Measurements from ENCODE around the gene OPN1SW. TPM values are rescaled to one million over a fixed set of nuclear protein-coding genes. Genes with fewer than 3 reads are reported as not detected.

OPN1SW gene
- total RNA-seq, 1 donor from 2014 or later = not detected

DNA sequence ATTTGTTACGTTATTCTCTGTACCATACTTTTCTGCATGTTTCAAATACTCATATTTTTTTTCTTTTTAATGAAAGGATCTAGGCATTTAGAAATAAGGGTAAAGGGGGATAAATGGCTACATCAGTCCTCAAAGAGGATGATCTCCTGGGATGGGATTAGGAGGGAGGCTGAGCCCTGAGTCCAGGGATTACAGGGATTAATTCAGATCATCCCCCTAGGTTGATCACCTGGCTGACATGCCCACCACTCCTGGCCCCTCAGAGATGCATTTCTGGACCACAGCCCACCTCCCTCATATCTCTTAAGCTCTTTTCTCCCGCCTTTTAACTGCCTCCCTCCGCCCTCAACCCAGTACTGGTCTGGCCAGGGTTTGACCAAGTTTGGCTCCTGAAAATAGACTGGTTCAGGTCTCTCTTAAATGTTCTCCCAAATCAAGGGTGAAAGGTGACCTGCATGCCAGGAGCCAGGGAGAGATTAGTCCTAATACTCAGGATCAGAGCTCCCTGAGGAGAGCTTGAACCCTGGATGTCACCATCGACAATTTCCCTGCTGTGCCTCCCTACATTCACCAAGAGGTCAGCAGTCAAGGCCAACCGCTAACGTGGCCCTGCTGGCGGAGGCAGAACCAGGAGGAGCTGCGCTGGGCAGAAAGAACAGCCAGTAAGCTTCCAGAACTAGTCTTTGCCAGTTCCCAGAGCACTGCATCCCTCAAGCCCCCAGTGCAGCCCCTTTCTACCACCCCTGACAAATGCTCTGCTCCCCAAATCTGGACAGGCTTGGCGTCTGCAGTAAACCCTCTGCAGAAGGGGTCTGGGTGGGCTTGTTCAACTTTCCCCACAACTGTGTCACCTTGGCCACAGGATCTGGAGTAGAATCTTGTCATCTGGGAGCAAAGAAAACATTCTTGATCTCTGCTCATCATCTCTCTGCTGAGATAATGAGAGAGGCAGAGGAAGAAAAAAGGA is 13.1 kb upstream of the OPN1SW start:
- Histone ChIP-seq H3K4me3 (no peak overlapping the region), H3K4me1 (peaks cover 7 to 14% of the 10 kb centered on the region in 2 donors), H3K27ac (no peak overlapping the region), H3K36me3 (no peaks in the 10 kb centered on the region), H3K9me3 (no peaks in the 10 kb centered on the region), H3K27me3 (no peaks in the 10 kb centered on the region)
- no peak for DNase-seq (ENCODE audit: low spot score in 2 of 2)
- TF ChIP-seq, protein P1, sequence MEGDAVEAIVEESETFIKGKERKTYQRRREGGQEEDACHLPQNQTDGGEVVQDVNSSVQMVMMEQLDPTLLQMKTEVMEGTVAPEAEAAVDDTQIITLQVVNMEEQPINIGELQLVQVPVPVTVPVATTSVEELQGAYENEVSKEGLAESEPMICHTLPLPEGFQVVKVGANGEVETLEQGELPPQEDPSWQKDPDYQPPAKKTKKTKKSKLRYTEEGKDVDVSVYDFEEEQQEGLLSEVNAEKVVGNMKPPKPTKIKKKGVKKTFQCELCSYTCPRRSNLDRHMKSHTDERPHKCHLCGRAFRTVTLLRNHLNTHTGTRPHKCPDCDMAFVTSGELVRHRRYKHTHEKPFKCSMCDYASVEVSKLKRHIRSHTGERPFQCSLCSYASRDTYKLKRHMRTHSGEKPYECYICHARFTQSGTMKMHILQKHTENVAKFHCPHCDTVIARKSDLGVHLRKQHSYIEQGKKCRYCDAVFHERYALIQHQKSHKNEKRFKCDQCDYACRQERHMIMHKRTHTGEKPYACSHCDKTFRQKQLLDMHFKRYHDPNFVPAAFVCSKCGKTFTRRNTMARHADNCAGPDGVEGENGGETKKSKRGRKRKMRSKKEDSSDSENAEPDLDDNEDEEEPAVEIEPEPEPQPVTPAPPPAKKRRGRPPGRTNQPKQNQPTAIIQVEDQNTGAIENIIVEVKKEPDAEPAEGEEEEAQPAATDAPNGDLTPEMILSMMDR (IDR thresholded peaks at IDR 0.05) = no peak
- intact Hi-C loops (cut with DNase I) = no loop called here

DNA sequence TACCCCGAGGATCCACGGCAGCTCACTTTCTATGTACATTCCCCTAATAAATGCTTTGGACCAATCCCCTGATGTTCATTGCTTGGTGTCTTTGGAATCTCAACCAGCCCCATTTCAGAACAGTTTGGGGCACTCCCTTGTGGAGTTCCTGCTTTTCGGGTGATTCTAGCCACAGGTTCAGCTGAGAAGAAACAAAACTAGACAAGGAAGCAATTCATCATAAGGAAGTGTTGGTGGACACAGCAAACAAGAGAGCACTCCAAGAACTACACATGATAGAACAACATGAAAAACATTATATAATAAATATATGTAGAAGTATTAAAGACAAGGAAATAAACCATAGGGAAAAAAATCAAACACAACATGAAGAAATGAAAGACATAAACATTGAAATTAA is 10.1 kb upstream of the OPN1SW start:
- Histone ChIP-seq H3K4me3 (no peak overlapping the region), H3K4me1 (peaks cover 3 to 16% of the 10 kb centered on the region in 2 donors), H3K36me3 (no peaks in the 10 kb centered on the region), H3K27ac (no peak overlapping the region), H3K9me3 (no peaks in the 10 kb centered on the region), H3K27me3 (no peaks in the 10 kb centered on the region)
- intact Hi-C loops (cut with DNase I) = no loop called here
- TF ChIP-seq, protein P1 (IDR thresholded peaks at IDR 0.05) = no peak
- no peak for DNase-seq (ENCODE audit: low spot score in 2 of 2)

DNA sequence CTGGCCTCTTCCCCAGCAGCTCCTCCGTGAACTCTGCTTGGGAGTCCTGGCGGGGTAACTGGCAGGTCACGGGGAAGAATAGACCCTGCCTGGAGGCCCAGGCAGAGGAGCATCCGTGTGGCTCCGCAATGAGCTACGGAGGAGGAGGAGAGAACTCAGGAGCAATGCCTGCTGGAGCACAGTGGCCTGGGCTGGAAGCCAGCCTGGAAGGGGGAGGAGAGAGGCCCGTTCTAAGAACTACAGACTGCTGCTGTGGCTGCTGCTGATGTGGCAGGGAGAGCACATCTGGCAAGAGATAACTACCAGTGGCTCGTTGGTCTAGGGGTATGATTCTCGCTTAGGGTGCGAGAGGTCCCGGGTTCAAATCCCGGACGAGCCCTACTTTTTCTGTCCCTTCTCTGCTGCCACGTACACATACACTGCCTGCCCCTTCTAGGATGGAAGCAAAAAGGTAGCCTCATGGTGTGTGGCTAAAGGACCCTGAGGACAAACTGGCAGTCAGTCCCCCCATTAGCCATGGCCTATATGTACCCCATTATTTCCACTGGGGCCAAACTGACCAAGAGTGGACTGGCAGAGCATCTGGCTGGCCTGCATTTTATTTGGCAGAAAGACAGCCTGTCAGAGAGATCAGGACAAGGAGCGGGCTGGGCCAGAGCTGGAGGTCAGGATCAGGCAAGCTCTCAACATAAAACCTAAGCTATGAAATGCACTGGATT is 7.7 kb upstream of the OPN1SW start:
- Histone ChIP-seq H3K27ac (peak overlapping the region; percentile 31 to 52), H3K4me3 (no peak overlapping the region), H3K4me1 (peaks cover 0 to 18% of the 10 kb centered on the region in 2 donors), H3K36me3 (no peaks in the 10 kb centered on the region), H3K27me3 (no peaks in the 10 kb centered on the region), H3K9me3 (peaks cover 4 to 6% of the 10 kb centered on the region in 2 donors)
- intact Hi-C loops (cut with DNase I) = no loop called here
- TF ChIP-seq, protein P1 (IDR thresholded peaks at IDR 0.05) = no peak
- DNase-seq (ENCODE audit: low spot score in 2 of 2) = peak; percentile 31 to 82

DNA sequence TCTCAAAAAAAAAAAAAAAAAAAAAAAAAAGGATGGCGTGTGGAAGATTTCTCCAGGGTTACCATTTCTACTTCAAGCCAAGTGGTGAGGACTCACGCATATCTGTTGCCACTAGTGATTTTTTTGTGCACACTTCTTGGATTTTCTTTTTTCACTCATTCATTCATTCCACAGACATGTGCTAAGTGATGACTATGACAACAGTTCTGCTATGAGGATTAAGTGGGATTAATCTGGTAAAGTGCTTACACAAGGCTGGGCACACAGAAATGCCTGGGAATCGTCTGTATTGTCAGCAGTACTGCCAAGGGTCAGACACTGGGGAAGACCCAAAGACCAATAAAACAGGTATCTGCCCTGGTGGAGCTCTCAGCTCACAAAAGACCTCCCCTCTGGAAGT is 6.3 kb upstream of the OPN1SW start:
- Histone ChIP-seq H3K4me1 (peaks cover 0 to 18% of the 10 kb centered on the region in 2 donors), H3K9me3 (peaks cover 4 to 12% of the 10 kb centered on the region in 2 donors), H3K27me3 (no peaks in the 10 kb centered on the region), H3K36me3 (no peaks in the 10 kb centered on the region), H3K27ac (peak overlapping the region; percentile 52 to 66), H3K4me3 (no peak overlapping the region)
- DNase-seq (ENCODE audit: low spot score in 2 of 2) = no peak
- intact Hi-C loops (cut with DNase I) = no loop called here
- TF ChIP-seq, protein P1 (IDR thresholded peaks at IDR 0.05) = no peak

DNA sequence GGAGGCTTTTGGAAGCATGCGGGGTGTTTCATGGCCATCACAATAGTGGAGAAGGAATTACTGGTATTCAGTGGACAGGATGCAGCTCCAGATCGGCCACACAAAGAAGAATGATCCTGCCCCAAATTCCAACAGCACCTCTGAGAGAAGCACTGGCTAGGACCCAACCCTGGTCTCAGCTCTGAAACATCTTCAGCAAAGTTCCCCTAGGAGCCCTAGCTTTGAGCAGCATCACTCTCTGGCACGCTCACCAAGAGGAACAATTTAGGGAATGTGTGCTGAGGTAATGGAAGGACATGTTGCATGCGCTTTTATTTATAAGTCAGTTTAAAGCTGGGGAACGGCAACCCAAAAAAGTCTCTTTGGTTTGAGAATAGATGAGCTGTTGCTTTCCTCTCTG is 5.5 kb upstream of the OPN1SW start:
- Histone ChIP-seq H3K4me1 (peaks cover 0 to 18% of the 10 kb centered on the region in 2 donors), H3K36me3 (no peaks in the 10 kb centered on the region), H3K27ac (peak overlapping the region; percentile 51 to 66), H3K4me3 (no peak overlapping the region), H3K9me3 (peaks cover 4 to 12% of the 10 kb centered on the region in 2 donors), H3K27me3 (no peaks in the 10 kb centered on the region)
- intact Hi-C loops (cut with DNase I) = no loop called here
- TF ChIP-seq, protein P1 (IDR thresholded peaks at IDR 0.05) = no peak
- peak in 1 of 2 donors; percentile 83 for DNase-seq (ENCODE audit: low spot score in 2 of 2)

Data from ascending aorta (tissue), 2 donors.